ENCODE data around the gene GTPBP3.

- no peak for TF ChIP-seq CTCF (conservative IDR thresholded peaks at IDR 0.05; ENCODE audit: low read depth, low read length)
- TF ChIP-seq EZH2 (IDR thresholded peaks at IDR 0.05; ENCODE audit: borderline replicate concordance, low read depth, low read length, poor library complexity, severe bottlenecking) = no peak
These were observed 10.0 kb downstream of the GTPBP3 start for GRCh38 chr19:17347361-17347760.

Data from A673 (cell line).